ENCODE measurements around the gene RASA2. TPM values are rescaled to one million over a fixed set of nuclear protein-coding genes. Genes with fewer than 3 reads are reported as not detected.

RASA2 gene
- total RNA-seq, 6 experiments from 2014 or later = 12.6 to 17.7 (median 14.5) TPM

DNA sequence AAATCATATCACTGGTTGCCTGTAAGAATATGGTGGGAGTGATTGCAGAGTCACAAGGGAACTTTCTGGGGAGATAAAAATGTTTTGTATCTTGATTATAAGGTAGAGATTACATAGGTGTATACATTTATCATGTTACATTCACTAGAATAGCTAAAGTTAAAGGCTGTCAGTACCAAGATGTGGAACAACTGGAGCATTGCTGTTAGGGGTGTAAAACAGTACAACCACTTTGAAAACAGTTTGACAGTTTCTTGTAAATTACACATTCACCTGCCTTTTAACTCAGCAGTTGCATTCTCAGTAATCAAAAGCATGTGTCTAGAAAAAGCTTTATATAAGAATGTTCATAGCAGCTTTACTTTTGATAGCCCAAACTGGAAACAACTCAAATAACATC lies 27.6 kb downstream of the RASA2 start:
- Mint-ChIP-seq H3K36me3 (ENCODE audit: low read depth) (peaks cover 34% of the 10 kb centered on the region), H3K4me1 (ENCODE audit: low read depth) (peaks cover 28% of the 10 kb centered on the region), H3K27me3 (ENCODE audit: insufficient read depth) (no peaks in the 10 kb centered on the region), H3K27ac (no peak overlapping the region), H3K4me3 (no peak overlapping the region), H3K9me3 (no peaks in the 10 kb centered on the region)
- no peak for DNase-seq
- TF ChIP-seq, protein P1, sequence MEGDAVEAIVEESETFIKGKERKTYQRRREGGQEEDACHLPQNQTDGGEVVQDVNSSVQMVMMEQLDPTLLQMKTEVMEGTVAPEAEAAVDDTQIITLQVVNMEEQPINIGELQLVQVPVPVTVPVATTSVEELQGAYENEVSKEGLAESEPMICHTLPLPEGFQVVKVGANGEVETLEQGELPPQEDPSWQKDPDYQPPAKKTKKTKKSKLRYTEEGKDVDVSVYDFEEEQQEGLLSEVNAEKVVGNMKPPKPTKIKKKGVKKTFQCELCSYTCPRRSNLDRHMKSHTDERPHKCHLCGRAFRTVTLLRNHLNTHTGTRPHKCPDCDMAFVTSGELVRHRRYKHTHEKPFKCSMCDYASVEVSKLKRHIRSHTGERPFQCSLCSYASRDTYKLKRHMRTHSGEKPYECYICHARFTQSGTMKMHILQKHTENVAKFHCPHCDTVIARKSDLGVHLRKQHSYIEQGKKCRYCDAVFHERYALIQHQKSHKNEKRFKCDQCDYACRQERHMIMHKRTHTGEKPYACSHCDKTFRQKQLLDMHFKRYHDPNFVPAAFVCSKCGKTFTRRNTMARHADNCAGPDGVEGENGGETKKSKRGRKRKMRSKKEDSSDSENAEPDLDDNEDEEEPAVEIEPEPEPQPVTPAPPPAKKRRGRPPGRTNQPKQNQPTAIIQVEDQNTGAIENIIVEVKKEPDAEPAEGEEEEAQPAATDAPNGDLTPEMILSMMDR (IDR thresholded peaks at IDR 0.05) = no peak

DNA sequence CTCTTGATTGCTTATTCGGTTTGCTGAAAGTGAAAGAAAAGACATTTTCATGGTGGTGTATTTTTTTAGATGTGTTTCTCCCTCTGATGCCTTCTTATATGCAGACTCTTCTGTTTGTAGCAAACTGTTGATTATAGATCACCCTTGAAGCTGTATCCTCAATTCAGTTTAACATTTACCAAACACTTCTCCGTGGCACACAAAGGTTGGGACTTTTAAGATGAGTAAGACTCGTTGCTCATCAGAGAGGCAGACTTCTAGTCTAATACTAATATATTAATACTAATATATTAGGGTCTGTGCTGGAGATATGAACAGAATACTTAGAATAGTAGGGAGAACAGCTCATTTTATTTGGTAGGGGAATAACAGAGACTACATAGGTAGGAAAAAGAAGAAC lies 32.8 kb downstream of the RASA2 start:
- no peak for DNase-seq
- Mint-ChIP-seq H3K9me3 (no peaks in the 10 kb centered on the region), H3K27ac (no peak overlapping the region), H3K4me1 (ENCODE audit: low read depth) (peaks cover 51% of the 10 kb centered on the region), H3K36me3 (ENCODE audit: low read depth) (peaks cover 29% of the 10 kb centered on the region), H3K4me3 (no peak overlapping the region), H3K27me3 (ENCODE audit: insufficient read depth) (no peaks in the 10 kb centered on the region)
- TF ChIP-seq, protein P1 (IDR thresholded peaks at IDR 0.05) = no peak

DNA sequence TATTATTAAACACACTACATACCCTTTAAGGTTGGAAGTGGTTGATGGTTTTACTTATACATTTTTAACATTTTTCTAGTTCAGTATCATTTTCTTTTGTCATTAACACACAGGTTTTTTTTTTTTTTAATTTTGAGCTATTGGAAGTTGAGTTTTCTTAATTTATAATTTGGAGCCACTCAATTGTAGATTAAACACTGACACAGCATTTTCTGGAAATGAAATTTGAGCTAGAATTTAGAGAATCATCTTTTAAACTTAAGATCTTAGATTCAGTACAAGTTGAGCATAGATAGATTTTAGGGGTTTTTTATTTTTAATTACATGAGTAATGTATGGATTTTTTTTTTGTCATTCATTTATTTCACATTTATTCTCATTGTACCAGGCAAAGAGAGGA lies 35.0 kb downstream of the RASA2 start:
- no peak for DNase-seq
- Mint-ChIP-seq H3K27ac (no peak overlapping the region), H3K27me3 (ENCODE audit: insufficient read depth) (peaks cover 2% of the 10 kb centered on the region; the same call in 1 of the 2 replicates), H3K36me3 (ENCODE audit: low read depth) (peaks cover 32% of the 10 kb centered on the region), H3K4me1 (ENCODE audit: low read depth) (peaks cover 69% of the 10 kb centered on the region), H3K9me3 (no peaks in the 10 kb centered on the region), H3K4me3 (no peak overlapping the region)
- TF ChIP-seq, protein P1 (IDR thresholded peaks at IDR 0.05) = no peak

DNA sequence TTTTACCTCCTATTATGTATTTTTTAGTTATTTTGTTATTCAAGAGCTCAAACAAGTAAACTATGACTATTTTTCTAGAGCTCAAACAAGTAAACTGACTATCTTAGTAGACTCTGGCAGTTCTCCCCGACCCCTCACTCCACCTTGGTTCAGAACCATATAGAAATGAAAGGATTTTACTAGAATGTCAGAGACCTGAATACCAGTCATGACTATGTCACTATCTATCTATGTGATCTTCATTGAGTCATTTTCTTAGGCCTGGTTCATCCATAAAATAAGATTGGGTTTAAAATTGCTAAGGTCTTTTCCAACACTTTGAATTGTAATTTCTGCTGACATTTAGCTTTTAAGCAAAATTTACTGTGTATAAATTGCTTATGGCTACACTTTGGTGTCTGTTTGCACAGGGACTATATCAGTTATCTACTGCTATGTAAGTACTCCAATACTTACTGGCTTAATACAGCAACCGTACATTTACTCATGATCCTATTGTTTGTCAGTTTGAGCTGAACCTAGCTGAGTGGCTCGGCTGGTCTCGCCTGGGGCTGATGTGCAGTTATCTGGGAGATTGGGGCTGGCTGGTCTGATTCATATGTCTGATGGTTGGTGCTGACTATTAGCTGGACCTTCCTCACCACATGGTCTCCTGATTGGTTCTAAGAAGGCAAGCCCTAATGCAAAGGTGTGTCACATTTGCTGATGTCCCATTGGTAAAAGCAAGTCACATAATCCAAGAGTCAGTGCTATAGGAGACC lies 37.0 kb downstream of the RASA2 start:
- TF ChIP-seq, protein P1 (IDR thresholded peaks at IDR 0.05) = no peak
- Mint-ChIP-seq H3K36me3 (ENCODE audit: low read depth) (peaks cover 20% of the 10 kb centered on the region), H3K27me3 (ENCODE audit: insufficient read depth) (peaks cover 2% of the 10 kb centered on the region; the same call in 1 of the 2 replicates), H3K9me3 (no peaks in the 10 kb centered on the region), H3K27ac (peak overlapping the region; percentile 91), H3K4me1 (ENCODE audit: low read depth) (peaks cover 74% of the 10 kb centered on the region), H3K4me3 (peak overlapping the region; percentile 48)
- peak; percentile 85 for DNase-seq

DNA sequence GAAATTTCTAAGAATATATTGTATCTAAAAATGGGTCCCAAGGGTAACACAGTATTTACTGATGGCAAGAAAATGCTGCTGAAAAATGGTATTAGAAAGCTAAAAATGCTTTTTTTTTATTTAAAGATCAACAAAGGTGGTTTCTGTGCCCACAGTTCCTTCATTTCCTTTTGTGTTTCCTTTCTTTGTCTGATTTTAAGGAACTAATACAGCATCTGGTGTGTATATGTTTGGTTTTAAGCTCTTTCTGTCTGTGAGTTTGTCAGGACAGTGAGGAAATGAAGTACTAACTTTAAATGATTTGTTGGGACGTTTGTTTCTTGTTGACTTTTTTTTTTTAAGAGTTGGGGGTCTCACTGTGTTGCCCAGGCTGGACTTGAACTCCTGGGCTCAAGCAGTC lies 38.2 kb downstream of the RASA2 start:
- H3K36me3 Mint-ChIP-seq (ENCODE audit: low read depth) = peaks cover 12% of the 10 kb centered on the region
- H3K9me3 Mint-ChIP-seq = no peaks in the 10 kb centered on the region
- DNase-seq = no peak
- H3K4me3 Mint-ChIP-seq = peak overlapping the region; percentile 28
- peak overlapping the region; percentile 91 for H3K27ac Mint-ChIP-seq
- peaks cover 2% of the 10 kb centered on the region; the same call in 1 of the 2 replicates for H3K27me3 Mint-ChIP-seq (ENCODE audit: insufficient read depth)
- peaks cover 76% of the 10 kb centered on the region for H3K4me1 Mint-ChIP-seq (ENCODE audit: low read depth)
- TF ChIP-seq, protein P1 (IDR thresholded peaks at IDR 0.05) = no peak

Measured in HFFc6 (cell line).